ENCODE data around the gene SCGB1D1. TPM values are rescaled to one million over a fixed set of nuclear protein-coding genes. Genes with fewer than 3 reads are reported as not detected.
"Not testable (repeated sequence)": the region's sequence is repeated elsewhere in the genome, so short reads cannot be mapped to it uniquely, and the experiment has no call there.

Gene SCGB1D1
- polyA plus RNA-seq, 1 donor: not detected

DNA sequence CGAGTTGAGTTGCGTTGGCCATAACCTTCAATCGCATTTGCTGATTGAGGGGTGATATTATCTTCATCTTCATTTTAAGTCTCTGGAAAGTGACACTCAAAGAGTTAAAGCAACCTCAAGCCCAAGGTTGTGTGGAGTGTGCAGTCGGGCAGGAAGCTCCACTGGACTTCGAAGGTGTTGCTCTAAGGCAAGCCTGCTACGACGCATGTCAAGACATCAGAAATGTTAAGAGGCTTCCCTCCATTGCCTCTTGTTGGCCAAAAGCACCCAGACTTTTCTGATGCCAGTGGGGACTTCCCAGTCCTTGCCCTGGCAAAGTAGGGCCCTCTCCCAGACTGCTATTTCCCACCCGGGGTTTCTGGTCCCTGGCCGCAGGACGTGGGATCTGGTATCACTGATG lies 23.6 kb upstream of the SCGB1D1 start:
- no peak for DNase-seq

DNA sequence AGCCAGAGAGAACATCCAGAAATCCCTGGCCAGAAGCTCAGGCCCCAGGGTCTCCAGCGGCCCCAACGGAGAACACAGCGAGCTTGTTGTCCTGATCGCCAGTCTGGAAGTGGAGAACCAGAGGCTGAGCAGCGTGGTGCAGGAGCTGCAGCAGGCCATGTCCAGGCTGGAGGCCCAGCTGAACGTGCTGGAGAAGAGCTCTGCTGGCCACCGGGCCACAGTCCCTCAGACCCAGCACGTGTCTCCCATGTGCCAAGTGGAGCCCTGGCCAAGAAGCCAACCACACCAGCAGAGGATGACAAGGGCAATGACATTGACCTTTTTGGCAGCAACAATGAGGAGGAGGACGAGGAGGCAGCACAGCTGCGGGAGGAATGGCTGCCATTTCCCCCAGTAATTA lies 20.6 kb upstream of the SCGB1D1 start:
- DNase-seq: no peak

DNA sequence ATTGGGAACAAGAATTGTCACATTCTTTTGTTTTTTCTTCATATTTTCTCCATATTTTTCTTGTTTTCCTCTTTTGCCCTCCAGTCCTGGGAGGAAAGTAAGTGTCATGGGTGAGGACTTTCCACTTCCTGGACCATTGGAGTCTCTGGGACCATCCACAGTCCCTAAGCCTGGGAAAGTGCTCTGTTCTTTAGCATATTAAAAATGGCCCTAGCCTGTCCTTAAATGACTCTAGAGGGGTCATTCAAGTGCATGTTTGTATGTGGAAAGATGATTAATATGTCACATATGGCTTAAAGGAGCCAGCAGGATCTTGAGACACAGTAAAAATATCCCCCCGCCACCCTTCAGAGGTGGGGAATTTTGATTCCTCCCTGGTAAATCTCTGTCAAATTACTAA lies 20.1 kb upstream of the SCGB1D1 start:
- DNase-seq: no peak

DNA sequence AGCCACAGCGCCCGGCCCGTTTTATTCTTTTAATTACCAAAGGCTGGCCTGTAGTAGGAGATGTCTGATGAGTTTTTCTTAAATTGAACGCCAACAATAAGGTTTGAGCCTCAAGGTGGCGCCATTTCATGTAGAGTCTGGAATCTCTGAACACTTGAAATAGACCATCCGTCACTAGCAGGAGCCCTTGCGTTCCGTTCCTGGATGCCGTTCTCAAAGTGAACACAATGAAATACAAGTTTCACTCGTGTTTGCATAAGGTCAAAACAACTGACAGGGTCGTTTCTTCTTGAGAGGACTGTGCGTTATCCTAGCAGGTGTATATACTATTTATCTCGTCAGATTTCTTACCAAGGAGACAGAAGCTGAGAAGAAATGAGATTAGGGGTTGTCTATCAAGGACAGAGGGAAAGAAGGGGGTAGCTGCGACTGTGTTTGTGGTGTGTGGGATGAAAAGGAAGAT lies 18.7 kb upstream of the SCGB1D1 start:
- DNase-seq: peak; percentile 91

DNA sequence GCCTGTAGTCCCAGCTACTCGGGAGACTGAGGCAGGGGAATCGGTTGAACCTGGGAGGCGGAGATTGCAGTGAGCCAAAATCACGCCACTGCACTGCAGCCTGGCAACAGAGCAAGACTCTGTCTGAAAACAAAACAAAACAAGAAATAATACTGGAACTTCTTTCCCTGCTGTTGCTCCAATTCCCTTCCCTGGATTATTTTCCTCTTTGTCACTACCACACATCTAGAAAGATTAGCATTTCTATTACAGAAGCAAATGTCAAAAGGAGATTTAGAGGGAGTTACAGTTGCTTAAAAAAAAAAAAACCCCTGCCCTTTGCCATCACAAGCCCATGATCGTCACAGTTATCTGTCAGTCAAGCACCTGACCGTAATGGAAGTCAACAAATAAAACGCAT lies 17.7 kb upstream of the SCGB1D1 start:
- no peak for DNase-seq

DNA sequence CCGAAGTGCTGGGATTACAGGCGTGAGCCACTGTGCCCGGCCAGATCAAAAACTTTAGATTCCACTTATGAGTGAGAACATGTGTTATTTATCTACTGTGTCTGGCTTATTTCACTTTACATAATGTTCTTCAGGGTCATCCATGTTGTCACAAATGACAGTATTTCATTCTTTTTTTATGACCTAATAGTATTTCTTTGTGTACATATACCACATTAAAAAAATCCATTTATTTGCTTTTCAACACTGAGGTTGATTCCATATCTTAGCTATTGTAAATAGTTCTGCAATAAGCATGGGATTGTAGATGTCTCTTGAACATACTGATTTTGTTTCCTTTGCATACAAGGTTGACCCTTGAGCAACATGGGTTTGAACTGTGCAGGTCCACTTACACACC lies 13.2 kb upstream of the SCGB1D1 start:
- no peak for DNase-seq

- DNase-seq: no peak
Observed at GRCh38 chr11:62179995-62180394, 10.0 kb upstream of the SCGB1D1 start.

DNA sequence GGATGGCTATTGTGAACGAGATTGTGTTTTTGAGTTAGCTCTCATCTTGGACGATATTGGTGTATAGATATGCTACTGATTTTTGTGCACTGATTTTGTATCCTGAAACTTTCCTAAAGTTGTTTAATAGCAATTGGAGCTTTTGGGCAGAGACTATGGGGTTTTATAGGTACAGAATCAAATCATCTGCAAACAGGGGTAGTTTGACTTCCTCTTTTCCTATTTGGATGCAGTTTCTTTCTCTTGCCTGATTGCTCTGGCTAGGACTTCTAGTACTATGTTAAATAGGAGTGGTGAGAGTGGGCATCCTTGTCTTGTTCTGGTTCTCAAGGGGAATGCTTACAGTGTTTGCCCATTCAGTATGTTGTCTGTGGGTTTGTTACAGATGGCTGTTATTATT lies 8.9 kb upstream of the SCGB1D1 start:
- no peak for DNase-seq

DNA sequence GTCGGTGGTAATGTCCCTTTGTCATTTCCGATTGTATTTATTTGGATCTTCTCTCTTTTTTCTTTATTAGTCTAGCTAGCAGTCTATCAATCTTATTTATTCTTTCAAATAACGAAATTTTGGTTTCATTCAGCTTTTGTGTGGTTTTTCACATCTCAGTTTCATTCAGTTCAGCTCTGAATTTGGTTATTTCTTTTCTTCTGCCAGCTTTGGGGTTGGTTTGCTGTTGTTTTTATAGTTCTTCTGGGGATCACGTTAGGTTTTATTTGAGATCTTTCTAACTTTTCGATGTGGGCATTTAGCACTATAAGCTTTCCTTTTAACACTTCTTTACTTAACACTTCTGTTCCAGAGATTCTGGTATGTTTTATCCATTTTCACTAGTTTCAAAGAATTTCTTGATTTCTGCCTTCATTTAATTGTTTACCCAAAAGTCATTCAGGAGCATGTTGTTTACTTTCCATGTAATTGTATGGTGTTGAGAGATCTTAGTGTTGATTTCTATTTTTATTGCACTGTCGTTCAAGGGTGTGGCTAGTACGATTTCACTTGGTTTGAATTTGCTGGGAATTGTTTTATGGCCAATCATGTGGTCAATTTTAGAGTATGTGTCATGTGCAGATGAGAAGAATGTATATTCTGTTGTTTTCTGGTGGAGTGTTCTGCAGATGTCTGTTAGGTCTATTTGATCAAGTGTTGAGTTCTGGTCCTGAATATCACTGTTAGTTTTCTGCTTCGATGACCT lies 7.7 kb upstream of the SCGB1D1 start:
- no peak for DNase-seq

- DNase-seq: no peak
Observed at GRCh38 chr11:62186195-62186594, 3.8 kb upstream of the SCGB1D1 start.

DNA sequence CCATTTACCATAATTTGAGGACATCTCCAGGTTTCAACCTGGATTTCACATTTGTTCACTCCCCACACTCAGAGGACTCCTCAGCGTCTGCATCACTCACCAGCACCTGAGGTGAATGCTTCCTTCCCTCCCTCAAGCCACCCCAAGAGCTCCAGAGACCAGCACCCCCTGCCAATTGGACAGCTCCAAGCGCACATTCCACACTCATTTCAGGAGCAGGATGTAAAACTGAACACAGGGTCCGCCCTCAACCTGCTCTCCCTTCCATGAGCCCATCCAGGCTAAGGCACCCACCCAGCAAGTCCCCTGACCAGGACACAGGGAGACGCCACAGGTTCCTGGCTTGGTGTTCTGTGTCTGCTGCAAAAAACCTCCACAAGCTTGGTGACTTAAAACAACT lies 3.9 kb downstream of the SCGB1D1 start:
- peak; percentile 30 for DNase-seq

GRCh38 chr11:62195010-62195409 lies 5.0 kb downstream of the SCGB1D1 start:
- DNase-seq: not testable (repeated sequence)

- no peak for DNase-seq
Observed at GRCh38 chr11:62195945-62196344, 5.9 kb downstream of the SCGB1D1 start.

DNA sequence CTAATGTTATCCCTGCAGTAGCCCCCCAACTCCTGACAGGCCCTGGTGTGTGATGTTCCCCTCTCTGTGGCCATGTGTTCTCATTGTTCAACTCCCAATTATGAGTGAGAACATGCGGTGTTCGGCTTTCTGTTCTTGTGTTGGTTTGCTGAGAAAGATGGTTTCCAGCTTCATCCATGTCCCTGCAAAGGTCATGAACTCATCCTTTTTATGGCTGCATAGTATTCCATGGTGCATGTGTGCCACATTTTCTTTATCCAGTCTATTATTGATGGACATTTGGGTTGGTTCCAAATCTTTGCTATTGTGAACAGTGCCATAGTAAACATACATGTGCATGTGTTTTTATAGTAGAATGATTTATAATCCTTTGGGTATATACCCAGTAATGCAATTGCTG lies 7.4 kb downstream of the SCGB1D1 start:
- not testable (repeated sequence) for DNase-seq

DNA sequence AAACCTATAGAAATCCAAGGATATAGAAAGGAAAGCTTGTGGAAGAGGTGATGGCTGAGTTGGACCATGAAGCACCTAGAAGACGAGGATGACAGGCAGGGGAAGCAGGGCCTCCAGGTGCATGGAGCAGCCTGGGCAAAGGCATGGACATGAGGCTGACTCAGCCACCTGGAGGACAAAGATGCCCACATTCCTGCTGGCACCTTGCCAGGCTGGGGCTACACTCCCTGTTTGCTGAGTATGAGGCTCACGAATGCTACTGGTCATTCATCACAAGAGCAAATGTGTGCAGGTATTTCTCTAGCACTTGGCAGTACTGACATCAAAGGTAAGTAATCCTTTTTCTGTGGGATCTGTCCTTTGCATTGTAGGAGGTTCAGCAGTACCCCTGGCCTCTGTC lies 11.4 kb downstream of the SCGB1D1 start:
- no peak for DNase-seq

DNA sequence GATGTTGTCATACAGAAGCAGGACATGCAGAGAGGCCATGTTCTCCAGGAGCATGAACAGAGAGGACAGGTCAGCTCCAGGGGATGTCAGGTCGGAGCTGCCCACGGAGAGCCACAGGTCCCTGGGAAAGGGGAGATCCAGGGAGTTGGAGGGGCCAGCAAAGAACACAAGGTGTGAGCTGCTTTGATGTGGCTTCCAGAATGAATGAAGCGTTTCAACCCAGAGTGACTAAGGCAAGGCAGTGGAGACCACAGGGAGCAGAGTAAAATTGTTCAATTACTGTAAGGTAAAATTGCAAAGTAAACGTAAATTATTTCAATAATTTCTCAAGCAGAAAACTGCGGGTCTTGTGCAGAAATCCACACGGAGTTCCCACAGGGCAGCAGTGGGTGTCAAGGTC lies 12.9 kb downstream of the SCGB1D1 start:
- no peak for DNase-seq

DNA sequence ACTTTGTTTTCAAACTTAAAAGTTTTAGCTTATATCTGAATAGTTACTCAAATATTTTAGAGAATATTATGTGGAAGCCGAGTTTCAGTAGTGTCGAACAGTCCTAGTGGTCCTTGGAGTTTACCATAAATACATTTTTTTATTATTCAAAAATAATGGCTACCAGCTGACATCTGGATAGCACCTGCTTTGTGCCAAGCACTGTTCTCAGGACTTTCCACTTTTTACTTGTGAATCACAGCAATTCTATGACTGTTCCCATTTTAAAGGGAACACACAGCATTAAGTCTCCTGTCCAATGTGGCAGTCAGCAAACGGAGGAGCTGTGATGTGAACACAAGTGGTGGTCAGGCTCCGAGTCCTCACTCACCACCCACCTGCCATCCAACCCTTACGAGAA lies 14.4 kb downstream of the SCGB1D1 start:
- no peak for DNase-seq

GRCh38 chr11:62205441-62205840 lies 15.4 kb downstream of the SCGB1D1 start:
- DNase-seq: no peak

DNA sequence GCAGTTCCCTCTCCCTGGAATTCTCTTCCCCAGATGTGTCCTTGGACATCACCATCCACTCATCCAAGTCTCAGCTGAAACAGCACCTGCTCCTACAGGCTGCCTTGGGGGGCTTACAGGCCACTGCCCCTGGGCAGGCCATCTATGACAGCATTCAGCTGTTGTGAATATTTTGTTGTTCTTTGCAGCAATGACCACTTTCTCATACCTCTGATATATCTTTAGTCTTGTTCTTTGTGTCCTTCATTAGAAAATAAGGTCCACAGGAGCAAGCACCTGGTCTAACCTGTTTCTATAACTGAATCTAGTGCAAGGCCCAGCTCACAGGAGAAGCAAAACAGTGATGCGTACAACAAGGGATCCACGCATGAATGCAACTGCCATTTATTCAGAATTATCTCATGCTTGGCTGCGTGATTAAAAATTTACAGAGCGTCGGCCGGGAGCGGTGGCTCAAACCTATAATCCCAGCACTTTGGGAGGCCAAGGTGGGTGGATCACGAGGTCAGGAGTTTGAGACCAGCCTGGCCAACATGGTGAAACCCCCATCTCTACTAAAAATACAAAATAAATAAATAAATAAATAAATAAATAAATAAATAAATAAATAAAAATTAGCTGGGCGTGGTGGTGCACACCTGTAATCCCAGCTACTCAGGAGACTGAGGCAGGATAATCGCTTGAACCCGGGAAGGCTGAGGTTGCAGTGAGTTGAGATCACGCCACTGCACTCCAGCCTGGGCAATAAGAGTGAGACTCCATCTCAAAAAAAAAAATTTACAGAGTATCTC lies 16.5 kb downstream of the SCGB1D1 start:
- DNase-seq: peak; percentile 14

GRCh38 chr11:62208785-62209144 lies 18.7 kb downstream of the SCGB1D1 start:
- DNase-seq: no peak

- no peak for DNase-seq
Observed at GRCh38 chr11:62217191-62217748, 27.3 kb downstream of the SCGB1D1 start.

DNA sequence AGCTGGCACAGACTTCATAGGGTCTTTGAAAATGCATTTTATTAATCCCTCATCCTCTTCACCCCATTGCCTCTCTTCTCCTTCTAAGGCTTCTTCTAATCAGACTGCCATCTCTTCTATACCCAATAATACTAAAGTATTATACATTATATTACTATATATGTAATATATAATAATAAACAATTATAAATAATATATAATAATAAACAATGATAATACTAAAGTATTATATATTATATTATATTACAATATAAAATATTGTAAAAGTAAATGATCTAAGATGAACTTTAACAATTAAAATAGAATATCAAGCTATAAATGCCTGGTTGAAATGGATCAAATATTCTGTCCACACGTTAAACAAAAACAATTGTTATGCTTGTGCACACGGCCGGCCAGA lies 31.5 kb downstream of the SCGB1D1 start:
- no peak for DNase-seq

GRCh38 chr11:62223095-62223494 lies 33.1 kb downstream of the SCGB1D1 start:
- no peak for DNase-seq
